GM23338 (cell line): ENCODE measurements around the gene NAE1. TPM values are rescaled to one million over a fixed set of nuclear protein-coding genes. Genes with fewer than 3 reads are reported as not detected.

Source experiments
- ATAC-seq: fragments of 200-7000 bp; cut with Tn5 transposase; 3 replicates; pipeline ENCODE4 v1.9.1; 2020
- DNase-seq: peaks from one replicate; pipeline ENCODE4 v3.0.0-alpha.2; 2015; ENCODE audit warnings: low spot score
- H2AFZ ChIP-seq: fragments of 200-600 bp; sonication (generic); 2 replicates; pipeline ENCODE4 v1.8.0; 2016; ENCODE audit warnings: antibody characterized with exemption, mild to moderate bottlenecking, moderate library complexity
- H3F3A ChIP-seq: fragments of 200-600 bp; sonication (generic); replicated peaks from 2 replicates; pipeline ENCODE4 v1.8.0; 2017; ENCODE audit warnings: antibody characterized with exemption, mixed run types, low read depth
- H3K27ac ChIP-seq: fragments of 200-600 bp; sonication (generic); 2 replicates; pipeline ENCODE4 v1.6.1; 2016; ENCODE audit warnings: low read depth
- H3K27me3 ChIP-seq: fragments of 200-600 bp; sonication (generic); 2 replicates; pipeline ENCODE4 v1.8.0; 2016; ENCODE audit warnings: mild to moderate bottlenecking, mixed run types, moderate library complexity; ENCODE audit not compliant: insufficient read depth
- H3K36me3 ChIP-seq: fragments of 200-600 bp; sonication (generic); 2 replicates; pipeline ENCODE4 v1.8.0; 2016; ENCODE audit warnings: mild to moderate bottlenecking; ENCODE audit not compliant: insufficient read depth
- H3K4me1 ChIP-seq: fragments of 200-600 bp; sonication (generic); 2 replicates; pipeline ENCODE4 v1.8.0; 2016; ENCODE audit warnings: mild to moderate bottlenecking, moderate library complexity; ENCODE audit not compliant: insufficient read depth
- H3K4me2 ChIP-seq: fragments of 200-600 bp; sonication (generic); 2 replicates; pipeline ENCODE4 v1.7.1; 2017; ENCODE audit warnings: mixed run types
- H3K4me3 ChIP-seq: fragments of 200-600 bp; sonication (generic); 2 replicates; pipeline ENCODE4 v1.6.1; 2016; ENCODE audit warnings: mixed run types
- H3K79me2 ChIP-seq: fragments of 200-600 bp; sonication (generic); replicated peaks from 2 replicates; pipeline ENCODE4 v1.8.0; 2017; ENCODE audit warnings: mild to moderate bottlenecking; ENCODE audit not compliant: insufficient read depth
- H3K9me2 ChIP-seq: fragments of 200-600 bp; sonication (generic); 2 replicates; pipeline ENCODE4 v1.8.0; 2017; ENCODE audit not compliant: insufficient read depth
- H4K20me1 ChIP-seq: fragments of 200-600 bp; sonication (generic); replicated peaks from 2 replicates; pipeline ENCODE4 v1.8.0; 2017; ENCODE audit warnings: mild to moderate bottlenecking; ENCODE audit not compliant: insufficient read depth
- H3K27ac Mint-ChIP-seq: 2 replicates; pipeline ENCODE4 v1.8.0; 2020; ENCODE audit warnings: inconsistent platforms, mild to moderate bottlenecking, moderate library complexity, mixed read lengths
- H3K27me3 Mint-ChIP-seq: 3 replicates; pipeline ENCODE4 v1.8.0; 2022; ENCODE audit warnings: low read depth, mild to moderate bottlenecking, moderate library complexity, mixed read lengths, inconsistent platforms; ENCODE audit not compliant: insufficient read depth, poor library complexity
- H3K36me3 Mint-ChIP-seq: 3 replicates; pipeline ENCODE4 v1.8.0; 2021; ENCODE audit warnings: low read depth, mild to moderate bottlenecking, inconsistent platforms, moderate library complexity, mixed read lengths
- H3K4me1 Mint-ChIP-seq: 3 replicates; pipeline ENCODE4 v1.8.0; 2020; ENCODE audit warnings: mild to moderate bottlenecking, inconsistent platforms, mixed read lengths
- H3K4me3 Mint-ChIP-seq: 3 replicates; pipeline ENCODE4 v1.8.0; 2021; ENCODE audit warnings: moderate library complexity, mild to moderate bottlenecking, inconsistent platforms, mixed read lengths
- H3K9me3 Mint-ChIP-seq: 3 replicates; pipeline ENCODE4 v1.8.0; 2020; ENCODE audit warnings: moderate library complexity, mild to moderate bottlenecking, inconsistent platforms, mixed read lengths
- CREB1 ChIP-seq: fragments of 250-450 bp; sonication (Bioruptor Pico); IDR thresholded peaks from 2 replicates; pipeline ENCODE4 v1.5.0; 2020; ENCODE audit warnings: low read depth, mild to moderate bottlenecking, moderate library complexity
- CTCF ChIP-seq, 2 experiments: fragments of 200-600 bp in 1 of 2; sonication (generic) in 1 of 2; conservative IDR thresholded peaks; 2 replicates each; pipeline versions ENCODE4 v1.5.1 to v1.6.1; 2016 to 2017; ENCODE audit warnings: antibody characterized with exemption in 2 of 2, low read depth in 2 of 2, mild to moderate bottlenecking in 2 of 2, moderate library complexity in 1 of 2
- ETS1 ChIP-seq: IDR thresholded peaks from 2 replicates; pipeline ENCODE4 v1.6.1; 2016; ENCODE audit warnings: antibody characterized with exemption
- EZH2 ChIP-seq: fragments of 200-600 bp; sonication (generic); IDR thresholded peaks from one replicate; pipeline ENCODE4 v1.8.0; 2017; ENCODE audit warnings: antibody characterized with exemption, mild to moderate bottlenecking, low read depth; ENCODE audit not compliant: unreplicated experiment
- EZH2phosphoT487 ChIP-seq: fragments of 200-600 bp; sonication (generic); IDR thresholded peaks from one replicate; pipeline ENCODE4 v1.8.1; 2018; ENCODE audit warnings: antibody characterized with exemption; ENCODE audit not compliant: unreplicated experiment
- JUNB ChIP-seq: IDR thresholded peaks from one replicate; pipeline ENCODE4 v1.6.1; 2016; ENCODE audit warnings: antibody characterized with exemption; ENCODE audit not compliant: unreplicated experiment
- NANOG ChIP-seq: IDR thresholded peaks from 2 replicates; pipeline ENCODE4 v1.6.1; 2016; ENCODE audit warnings: antibody characterized with exemption, borderline replicate concordance
- POLR2AphosphoS5 ChIP-seq: IDR thresholded peaks from 2 replicates; pipeline ENCODE4 v1.6.1; 2016; ENCODE audit warnings: antibody characterized with exemption, low read depth
- REST ChIP-seq: IDR thresholded peaks from one replicate; pipeline ENCODE4 v1.6.1; 2018; ENCODE audit warnings: antibody characterized with exemption; ENCODE audit not compliant: unreplicated experiment
- STAT1 ChIP-seq: IDR thresholded peaks from one replicate; pipeline ENCODE4 v1.6.1; 2016; ENCODE audit warnings: antibody characterized with exemption; ENCODE audit not compliant: unreplicated experiment
- ZNF114 ChIP-seq: fragments of 250-450 bp; sonication (Bioruptor Pico); IDR thresholded peaks from 2 replicates; pipeline ENCODE4 v1.5.0; 2020; ENCODE audit warnings: mild to moderate bottlenecking, moderate library complexity
- ZNF331 ChIP-seq: fragments of 250-450 bp; sonication (Bioruptor Pico); IDR thresholded peaks from 2 replicates; pipeline ENCODE4 v1.5.0; 2020; ENCODE audit warnings: low read depth, mild to moderate bottlenecking, moderate library complexity
- ZNF462 ChIP-seq: fragments of 250-450 bp; sonication (Bioruptor Pico); IDR thresholded peaks from 2 replicates; pipeline ENCODE4 v1.5.0; 2020; ENCODE audit warnings: mild to moderate bottlenecking, moderate library complexity
- polyA plus RNA-seq: library from polyadenylated mRNA; unstranded; fragments of >200 nt; fragmentation: Nextera tagmentation; extraction: Ambion mirVana; gene quantifications from 2 replicates; pipeline ENCODE4 v1.2.1, GENCODE V29; 2016
- total RNA-seq: library from RNA; depleted of rRNA; stranded (reverse); fragments of >200 nt; shearing (Covaris generic); gene quantifications from 2 replicates; pipeline ENCODE4 v1.2.3, GENCODE V29; 2014

The NAE1 gene
- total and polyA plus RNA-seq, 2 experiments from 2014 or later = 139 to 209 TPM

- no peak overlapping the region for H3K4me2 ChIP-seq
- H3K27me3 Mint-ChIP-seq = peaks cover 8% of the 10 kb centered on the region
- no peaks in the 10 kb centered on the region for H3K27me3 ChIP-seq
- peak overlapping the region; percentile 38; the same call in 1 of the 2 replicates for H2AFZ ChIP-seq
- peaks cover 10% of the 10 kb centered on the region; the same call in 1 of the 2 replicates for H3F3A ChIP-seq
- H3K9me2 ChIP-seq = no peaks in the 10 kb centered on the region
- H3K36me3 ChIP-seq = no peaks in the 10 kb centered on the region
- no peak overlapping the region; the same call in 2 of the 3 replicates for H3K4me3 Mint-ChIP-seq
- H3K4me1 ChIP-seq = no peaks in the 10 kb centered on the region
- H3K27ac Mint-ChIP-seq = no peak overlapping the region
- H3K36me3 Mint-ChIP-seq = no peaks in the 10 kb centered on the region
- H3K79me2 ChIP-seq = no peaks in the 10 kb centered on the region
- DNase-seq (no peak), ATAC-seq (no peak)
- no peak overlapping the region for H3K4me3 ChIP-seq
- no peaks in the 10 kb centered on the region for H4K20me1 ChIP-seq
- H3K27ac ChIP-seq = no peak overlapping the region
- TF ChIP-seq CREB1 (CRISPR knock-in tag) = no peak
- no peak for TF ChIP-seq ZNF462 (CRISPR knock-in tag)
- no peak for TF ChIP-seq ETS1
- TF ChIP-seq NANOG = no peak
- TF ChIP-seq POLR2AphosphoS5 = no peak
- no peak for TF ChIP-seq EZH2
- no peak for TF ChIP-seq REST
- TF ChIP-seq JUNB = no peak
- no peak for TF ChIP-seq ZNF331 (CRISPR knock-in tag)
- no peak for TF ChIP-seq ZNF114 (CRISPR knock-in tag)
- no peak for TF ChIP-seq CTCF (conservative IDR thresholded peaks at IDR 0.05; ENCODE audit: low read depth in 2 of 2)
- TF ChIP-seq STAT1 = no peak
- TF ChIP-seq EZH2phosphoT487 = no peak
- H3K9me3 Mint-ChIP-seq = no peaks in the 10 kb centered on the region
- H3K4me1 Mint-ChIP-seq = peaks cover 11% of the 10 kb centered on the region
These were observed 41.1 kb upstream of the NAE1 start for GRCh38 chr16:66871840-66872239.
